ENCODE measurements around the gene ZNF700.
"Not testable (repeated sequence)": the region's sequence is repeated elsewhere in the genome, so short reads cannot be mapped to it uniquely, and the experiment has no call there.

- TF ChIP-seq CTCF, POLR2A (IDR thresholded peaks at IDR 0.05): not testable (repeated sequence)
Observed at GRCh38 chr19:11941361-11941887, 16.5 kb downstream of the ZNF700 start.

Measured in stomach (tissue), 4 donors.